HCT116 (cell line): ENCODE measurements around the gene TENM4. TPM values are rescaled to one million over a fixed set of nuclear protein-coding genes. Genes with fewer than 3 reads are reported as not detected.

Source experiments
- ATAC-seq: fragments of 200-7000 bp; cut with Tn5 transposase; 2 replicates; pipeline ENCODE4 v1.9.1; 2020; ENCODE audit warnings: mild to moderate bottlenecking, moderate library complexity
- BruUV-seq: library from RNA; stranded (reverse); fragments of 400-500 nt; replicated peaks from 2 replicates; lab custom pipeline; 2021; lab: Mats Ljungman, UMichigan
- CTCF ChIA-PET: fragments of 300-600 bp; sonication (Branson Sonifier 250); formaldehyde crosslinking; loops from one replicate; lab custom pipeline; 2021; ENCODE audit warnings: antibody characterized with exemption; lab: Charles Lee
- POLR2A ChIA-PET: fragments of 300-600, 350-600 bp; sonication (Branson Sonifier 250); formaldehyde crosslinking; loops from one replicate; lab custom pipeline; 2021; ENCODE audit warnings: antibody characterized with exemption; lab: Charles Lee
- RAD21 ChIA-PET, 2 experiments: fragments of 300-600 bp; sonication (Branson Sonifier 250); formaldehyde crosslinking; loops; one replicate each; lab custom pipeline; 2023; ENCODE audit warnings: low total read pairs in 2 of 2; ENCODE audit not compliant: uncharacterized antibody in 2 of 2, unreplicated experiment in 2 of 2, low non-redundant PET in 1 of 2; lab: Charles Lee
- DNase-seq: peaks from one replicate; pipeline ENCODE4 v3.0.0-alpha.2; 2010; ENCODE audit warnings: low read depth, low spot score
- H2AFZ ChIP-seq: fragments of 200-600 bp; shearing (Covaris generic), sonication (generic); 2 replicates; pipeline ENCODE4 v1.6.1; 2017; ENCODE audit warnings: low read depth, mixed run types, mixed read lengths, antibody characterized with exemption, low read length; ENCODE audit not compliant: poor library complexity, severe bottlenecking
- H3K27ac ChIP-seq: 2 replicates; pipeline ENCODE4 v1.5.1; 2012; ENCODE audit warnings: low read depth, low read length
- H3K27me3 ChIP-seq: fragments of 200-600 bp; sonication (generic); 2 replicates; pipeline ENCODE4 v1.6.1; 2016; ENCODE audit warnings: mixed run types, low read length, mixed read lengths; ENCODE audit not compliant: insufficient read depth
- H3K36me3 ChIP-seq, 2 experiments: fragments of 200-500 bp in 1 of 2; fragments of 200-600 bp in 1 of 2; sonication (Bioruptor generic) in 1 of 2; sonication (generic) in 1 of 2; 2 replicates each; pipeline versions ENCODE4 v1.5.1 to v1.6.1; 2014 to 2016; ENCODE audit warnings: low read length in 2 of 2, inconsistent platforms in 1 of 2, mixed read lengths in 1 of 2, mixed run types in 1 of 2; ENCODE audit not compliant: insufficient read depth in 2 of 2, control insufficient read depth in 1 of 2
- H3K4me1 ChIP-seq, 2 experiments: fragments of 200-600 bp in 1 of 2; sonication (generic) in 1 of 2; 2 replicates each; pipeline versions ENCODE4 v1.5.1 to v1.6.1; 2012 to 2017; ENCODE audit warnings: low read length in 2 of 2, inconsistent platforms in 1 of 2, mild to moderate bottlenecking in 1 of 2, mixed read lengths in 1 of 2, mixed run types in 1 of 2, moderate library complexity in 1 of 2; ENCODE audit not compliant: insufficient read depth in 2 of 2, control insufficient read depth in 1 of 2
- H3K4me2 ChIP-seq: fragments of 200-600 bp; sonication (generic); 2 replicates; pipeline ENCODE4 v1.6.1; 2017; ENCODE audit warnings: mixed run types, low read length, mixed read lengths
- H3K4me3 ChIP-seq, 2 experiments: fragments of 200-600 bp in 1 of 2; sonication (generic) in 1 of 2; replicated peaks in 1 of 2; 2 replicates each; pipeline ENCODE4 v1.5.1; 2011 to 2016; ENCODE audit warnings: low read length in 2 of 2, control low read depth in 1 of 2, low read depth in 1 of 2, mild to moderate bottlenecking in 1 of 2, mixed read lengths in 1 of 2, mixed run types in 1 of 2
- H3K79me2 ChIP-seq: fragments of 200-600 bp; sonication (generic); 2 replicates; pipeline ENCODE4 v1.6.1; 2017; ENCODE audit warnings: mild to moderate bottlenecking, mixed run types, low read length, moderate library complexity, mixed read lengths; ENCODE audit not compliant: insufficient read depth
- H3K9ac ChIP-seq: fragments of 200-600 bp; sonication (generic); 2 replicates; pipeline ENCODE4 v1.6.1; 2016; ENCODE audit warnings: low read length, mixed read lengths
- H3K9me2 ChIP-seq: fragments of 200-600 bp; sonication (generic), shearing (Covaris generic); 2 replicates; pipeline ENCODE4 v1.6.1; 2017; ENCODE audit warnings: mixed run types, mild to moderate bottlenecking, moderate library complexity; ENCODE audit not compliant: insufficient read depth
- H3K9me3 ChIP-seq, 2 experiments: fragments of 200-500 bp in 1 of 2; fragments of 200-600 bp in 1 of 2; sonication (Bioruptor generic) in 1 of 2; sonication (generic) in 1 of 2; 2 replicates each; pipeline ENCODE4 v1.6.1; 2014 to 2017; ENCODE audit warnings: low read length in 2 of 2, mixed read lengths in 2 of 2, inconsistent platforms in 1 of 2, low read depth in 1 of 2, mild to moderate bottlenecking in 1 of 2, mixed run types in 1 of 2, moderate library complexity in 1 of 2; ENCODE audit not compliant: control insufficient read depth in 1 of 2, insufficient read depth in 1 of 2
- H4K20me1 ChIP-seq: fragments of 200-600 bp; sonication (generic), shearing (Covaris generic); 2 replicates; pipeline ENCODE4 v1.6.1; 2017; ENCODE audit warnings: mixed run types, mild to moderate bottlenecking, moderate library complexity; ENCODE audit not compliant: insufficient read depth
- ATF3 ChIP-seq: IDR thresholded peaks from 2 replicates; pipeline ENCODE4 v1.6.1; 2012
- CTCF ChIP-seq, 3 experiments: fragments of 200-600 bp in 1 of 3; sonication (generic) in 1 of 3; IDR thresholded peaks in 2 of 3; conservative IDR thresholded peaks in 1 of 3; 2 replicates each; pipeline ENCODE4 v1.5.1; 2012 to 2017; ENCODE audit warnings: low read depth in 2 of 3, low read length in 2 of 3, antibody characterized with exemption in 1 of 3, borderline replicate concordance in 1 of 3, control low read depth in 1 of 3, mild to moderate bottlenecking in 1 of 3, mixed read lengths in 1 of 3, mixed run types in 1 of 3, moderate library complexity in 1 of 3; ENCODE audit not compliant: insufficient read depth in 1 of 3
- ELF1 ChIP-seq: IDR thresholded peaks from 2 replicates; pipeline ENCODE4 v1.6.1; 2012; ENCODE audit warnings: low read depth, borderline replicate concordance
- EZH2 ChIP-seq: fragments of 200-600 bp; sonication (generic); IDR thresholded peaks from 2 replicates; pipeline ENCODE4 v1.6.1; 2017; ENCODE audit warnings: antibody characterized with exemption, mixed run types
- EZH2phosphoT487 ChIP-seq: fragments of 200-600 bp; IDR thresholded peaks from 2 replicates; pipeline ENCODE4 v1.6.1; 2018; ENCODE audit warnings: antibody characterized with exemption, borderline replicate concordance
- MAX ChIP-seq: IDR thresholded peaks from 2 replicates; pipeline ENCODE4 v1.6.1; 2012
- POLR2AphosphoS5 ChIP-seq: IDR thresholded peaks from 2 replicates; pipeline ENCODE4 v1.6.1; 2011; ENCODE audit warnings: mild to moderate bottlenecking, low read depth, low read length, moderate library complexity
- SRF ChIP-seq: IDR thresholded peaks from 2 replicates; pipeline ENCODE4 v1.6.1; 2012; ENCODE audit warnings: low read depth
- intact Hi-C: fragments of 100-400 bp; cut with micrococcal nuclease; formaldehyde crosslinking; loops from 2 replicates; pipeline ENCODE4 v1.10.0; 2022
- total RNA-seq: library from RNA; stranded (reverse); gene quantifications from one replicate; pipeline ENCODE4 v1.2.1, GENCODE V29; 2021; ENCODE audit not compliant: unreplicated experiment

The TENM4 gene
- total RNA-seq, 1 experiment from 2014 or later: 0.05 TPM

GRCh38 chr11:79296141-79296540 is 144.7 kb downstream of the TENM4 start:
- no peaks in the 10 kb centered on the region for H3K36me3 ChIP-seq
- ChIA-PET RAD21 (no interaction called here), POLR2A (no interaction called here), CTCF (no interaction called here)
- TF ChIP-seq ATF3: no peak
- no peak for TF ChIP-seq EZH2
- TF ChIP-seq SRF: no peak
- no peak for TF ChIP-seq MAX
- no peak for TF ChIP-seq POLR2AphosphoS5
- TF ChIP-seq CTCF (IDR thresholded peaks at IDR 0.05 in 2 of 3, conservative IDR thresholded peaks at IDR 0.05 in 1 of 3; ENCODE audit: borderline replicate concordance in 1 of 3, insufficient read depth in 1 of 3, low read depth in 2 of 3, low read length in 2 of 3): no peak
- no peak for TF ChIP-seq EZH2phosphoT487
- no peak for TF ChIP-seq ELF1
- H3K9me3 ChIP-seq: no peaks in the 10 kb centered on the region
- H3K27ac ChIP-seq: no peak overlapping the region
- no peaks in the 10 kb centered on the region for H4K20me1 ChIP-seq
- BruUV-seq: no TSS peak
- no peak overlapping the region for H3K4me2 ChIP-seq
- no peaks in the 10 kb centered on the region for H3K79me2 ChIP-seq
- ATAC-seq: no peak
- intact Hi-C loops: no loop called here
- H3K4me3 ChIP-seq: no peak overlapping the region
- no peak overlapping the region for H3K9ac ChIP-seq
- H3K4me1 ChIP-seq: no peaks in the 10 kb centered on the region
- H2AFZ ChIP-seq: no peak overlapping the region
- DNase-seq: no peak
- H3K27me3 ChIP-seq: peaks cover 9% of the 10 kb centered on the region; the same call in 1 of the 2 replicates
- no peaks in the 10 kb centered on the region for H3K9me2 ChIP-seq
